ENCODE data around the gene BARHL1. TPM values are rescaled to one million over a fixed set of nuclear protein-coding genes. Genes with fewer than 3 reads are reported as not detected.

The BARHL1 gene
- total and polyA plus RNA-seq, 3 experiments from 2014 or later: not detected

GRCh38 chr9:132586830-132587591 lies 4.6 kb downstream of the BARHL1 start:
- Mint-ChIP-seq H3K4me3 (no peak overlapping the region), H3K9me3 (no peaks in the 10 kb centered on the region), H3K36me3 (peaks cover 0 to 1% (median 0%) of the 10 kb centered on the region in 3 donors), H3K4me1 (peaks cover 3 to 10% (median 6%) of the 10 kb centered on the region in 3 donors), H3K27ac (peak overlapping the region in 1 of 8 donors; percentile 35), H3K27me3 (peaks cover 60 to 64% of the 10 kb centered on the region in 2 donors)
- ChIA-PET CTCF (no interaction called here), POLR2A (no interaction called here)
- DNase-seq: peak in 1 of 5 donors; percentile 11
- no peaks in the 10 kb centered on the region for H3K36me3 ChIP-seq (ENCODE audit: insufficient read depth, low read length)
- H3K9me3 ChIP-seq (ENCODE audit: low read length): no peaks in the 10 kb centered on the region
- H3K4me1 ChIP-seq (ENCODE audit: insufficient read depth, low read length): no peaks in the 10 kb centered on the region
- H3K4me3 ChIP-seq (ENCODE audit: low read length): no peak overlapping the region
- peaks cover 62% of the 10 kb centered on the region for H3K27me3 ChIP-seq (ENCODE audit: insufficient read depth, low read length, poor library complexity, severe bottlenecking)
- no peak overlapping the region for H3K27ac ChIP-seq (ENCODE audit: low read depth, low read length)

GRCh38 chr9:132587592-132587955 lies 5.2 kb downstream of the BARHL1 start:
- H3K9me3 ChIP-seq (ENCODE audit: low read length): no peaks in the 10 kb centered on the region
- Mint-ChIP-seq H3K9me3 (no peaks in the 10 kb centered on the region), H3K4me1 (peaks cover 3 to 7% (median 5%) of the 10 kb centered on the region in 3 donors), H3K27ac (peak overlapping the region in 1 of 8 donors; percentile 28), H3K27me3 (peaks cover 62 to 69% of the 10 kb centered on the region in 2 donors), H3K4me3 (no peak overlapping the region), H3K36me3 (peaks cover 0 to 2% (median 1%) of the 10 kb centered on the region in 3 donors)
- no peak for DNase-seq
- POLR2A ChIA-PET: no interaction called here
- H3K27ac ChIP-seq (ENCODE audit: low read depth, low read length): no peak overlapping the region
- H3K4me3 ChIP-seq (ENCODE audit: low read length): no peak overlapping the region
- peaks cover 62% of the 10 kb centered on the region for H3K27me3 ChIP-seq (ENCODE audit: insufficient read depth, low read length, poor library complexity, severe bottlenecking)
- CTCF ChIA-PET: no interaction called here
- no peaks in the 10 kb centered on the region for H3K4me1 ChIP-seq (ENCODE audit: insufficient read depth, low read length)
- H3K36me3 ChIP-seq (ENCODE audit: insufficient read depth, low read length): no peaks in the 10 kb centered on the region

- H3K36me3 ChIP-seq (ENCODE audit: insufficient read depth, low read length): no peaks in the 10 kb centered on the region
- H3K9me3 Mint-ChIP-seq: no peaks in the 10 kb centered on the region
- peak overlapping the region in 3 of 8 donors; percentile 15 to 65 (median 28) for H3K27ac Mint-ChIP-seq
- H3K27ac ChIP-seq (ENCODE audit: low read depth, low read length): no peak overlapping the region
- peaks cover 1 to 5% (median 2%) of the 10 kb centered on the region in 3 donors for H3K36me3 Mint-ChIP-seq
- peaks cover 57% of the 10 kb centered on the region for H3K27me3 ChIP-seq (ENCODE audit: insufficient read depth, low read length, poor library complexity, severe bottlenecking)
- H3K4me3 Mint-ChIP-seq: no peak overlapping the region
- POLR2A ChIA-PET: no interaction called here
- no peak overlapping the region for H3K4me3 ChIP-seq (ENCODE audit: low read length)
- DNase-seq: no peak
- H3K9me3 ChIP-seq (ENCODE audit: low read length): no peaks in the 10 kb centered on the region
- peaks cover 3 to 7% (median 5%) of the 10 kb centered on the region in 3 donors for H3K4me1 Mint-ChIP-seq
- peaks cover 60 to 70% of the 10 kb centered on the region in 2 donors for H3K27me3 Mint-ChIP-seq
- no peaks in the 10 kb centered on the region for H3K4me1 ChIP-seq (ENCODE audit: insufficient read depth, low read length)
- CTCF ChIA-PET: no interaction called here
Observed at GRCh38 chr9:132588098-132588497, 5.7 kb downstream of the BARHL1 start.

GRCh38 chr9:132588501-132589147 lies 6.2 kb downstream of the BARHL1 start:
- H3K4me3 Mint-ChIP-seq: no peak overlapping the region
- Histone ChIP-seq H3K4me3 (ENCODE audit: low read length) (no peak overlapping the region), H3K4me1 (ENCODE audit: insufficient read depth, low read length) (no peaks in the 10 kb centered on the region), H3K9me3 (ENCODE audit: low read length) (no peaks in the 10 kb centered on the region), H3K27me3 (ENCODE audit: insufficient read depth, low read length, poor library complexity, severe bottlenecking) (peaks cover 52% of the 10 kb centered on the region), H3K27ac (ENCODE audit: low read depth, low read length) (no peak overlapping the region), H3K36me3 (ENCODE audit: insufficient read depth, low read length) (no peaks in the 10 kb centered on the region)
- DNase-seq: no peak
- H3K9me3 Mint-ChIP-seq: no peaks in the 10 kb centered on the region
- peak overlapping the region in 2 of 8 donors; percentile 28 to 56 for H3K27ac Mint-ChIP-seq
- H3K4me1 Mint-ChIP-seq: peaks cover 3 to 7% (median 5%) of the 10 kb centered on the region in 3 donors
- peaks cover 2 to 6% (median 5%) of the 10 kb centered on the region in 3 donors for H3K36me3 Mint-ChIP-seq
- CTCF ChIA-PET: no interaction called here
- peaks cover 56 to 72% of the 10 kb centered on the region in 2 donors for H3K27me3 Mint-ChIP-seq
- POLR2A ChIA-PET: no interaction called here

GRCh38 chr9:132589148-132590036 lies 7.0 kb downstream of the BARHL1 start:
- Mint-ChIP-seq H3K27ac (peak overlapping the region in 1 of 8 donors; percentile 56), H3K4me1 (peaks cover 3 to 7% (median 5%) of the 10 kb centered on the region in 3 donors), H3K9me3 (no peaks in the 10 kb centered on the region), H3K36me3 (peaks cover 1 to 12% (median 7%) of the 10 kb centered on the region in 3 donors), H3K4me3 (no peak overlapping the region), H3K27me3 (peaks cover 52 to 66% of the 10 kb centered on the region in 2 donors)
- Histone ChIP-seq H3K27ac (ENCODE audit: low read depth, low read length) (no peak overlapping the region), H3K4me3 (ENCODE audit: low read length) (no peak overlapping the region), H3K36me3 (ENCODE audit: insufficient read depth, low read length) (no peaks in the 10 kb centered on the region), H3K4me1 (ENCODE audit: insufficient read depth, low read length) (no peaks in the 10 kb centered on the region), H3K27me3 (ENCODE audit: insufficient read depth, low read length, poor library complexity, severe bottlenecking) (peaks cover 46% of the 10 kb centered on the region), H3K9me3 (ENCODE audit: low read length) (no peaks in the 10 kb centered on the region)
- no peak for DNase-seq
- ChIA-PET CTCF (no interaction called here), POLR2A (no interaction called here)

GRCh38 chr9:132590037-132590317 lies 7.6 kb downstream of the BARHL1 start:
- CTCF ChIA-PET: no interaction called here
- peaks cover 41% of the 10 kb centered on the region for H3K27me3 ChIP-seq (ENCODE audit: insufficient read depth, low read length, poor library complexity, severe bottlenecking)
- H3K4me1 Mint-ChIP-seq: peaks cover 3 to 7% (median 5%) of the 10 kb centered on the region in 3 donors

GRCh38 chr9:132590318-132591182 lies 8.1 kb downstream of the BARHL1 start:
- Mint-ChIP-seq H3K4me1 (peaks cover 3 to 7% (median 5%) of the 10 kb centered on the region in 3 donors), H3K36me3 (peaks cover 9 to 24% (median 15%) of the 10 kb centered on the region in 3 donors), H3K9me3 (no peaks in the 10 kb centered on the region), H3K27me3 (peaks cover 41 to 58% of the 10 kb centered on the region in 2 donors), H3K4me3 (no peak overlapping the region), H3K27ac (no peak overlapping the region)
- H3K4me1 ChIP-seq (ENCODE audit: insufficient read depth, low read length): no peaks in the 10 kb centered on the region
- no peaks in the 10 kb centered on the region for H3K36me3 ChIP-seq (ENCODE audit: insufficient read depth, low read length)
- ChIA-PET CTCF (no interaction called here), POLR2A (no interaction called here)
- no peak for DNase-seq
- peaks cover 35% of the 10 kb centered on the region for H3K27me3 ChIP-seq (ENCODE audit: insufficient read depth, low read length, poor library complexity, severe bottlenecking)
- no peaks in the 10 kb centered on the region for H3K9me3 ChIP-seq (ENCODE audit: low read length)
- no peak overlapping the region for H3K27ac ChIP-seq (ENCODE audit: low read depth, low read length)
- H3K4me3 ChIP-seq (ENCODE audit: low read length): no peak overlapping the region

More at GRCh38 chr9:132590037-132590317, 7.6 kb downstream of the BARHL1 start:
- POLR2A ChIA-PET: no interaction called here
- H3K9me3 ChIP-seq (ENCODE audit: low read length): no peaks in the 10 kb centered on the region
- no peak overlapping the region for H3K27ac ChIP-seq (ENCODE audit: low read depth, low read length)
- peaks cover 5 to 18% (median 13%) of the 10 kb centered on the region in 3 donors for H3K36me3 Mint-ChIP-seq
- H3K36me3 ChIP-seq (ENCODE audit: insufficient read depth, low read length): no peaks in the 10 kb centered on the region
- peaks cover 46 to 60% of the 10 kb centered on the region in 2 donors for H3K27me3 Mint-ChIP-seq
- no peak overlapping the region for H3K4me3 ChIP-seq (ENCODE audit: low read length)
- no peak for DNase-seq
- no peaks in the 10 kb centered on the region for H3K9me3 Mint-ChIP-seq
- H3K4me3 Mint-ChIP-seq: no peak overlapping the region
- H3K4me1 ChIP-seq (ENCODE audit: insufficient read depth, low read length): no peaks in the 10 kb centered on the region
- no peak overlapping the region for H3K27ac Mint-ChIP-seq

Measured in CD8-positive, alpha-beta memory T cell (primary cell).